ENCODE measurements around the gene ALKBH4. TPM values are rescaled to one million over a fixed set of nuclear protein-coding genes. Genes with fewer than 3 reads are reported as not detected.

Gene ALKBH4
- total RNA-seq, 1 experiment from 2014 or later, result 8.5 TPM

DNA sequence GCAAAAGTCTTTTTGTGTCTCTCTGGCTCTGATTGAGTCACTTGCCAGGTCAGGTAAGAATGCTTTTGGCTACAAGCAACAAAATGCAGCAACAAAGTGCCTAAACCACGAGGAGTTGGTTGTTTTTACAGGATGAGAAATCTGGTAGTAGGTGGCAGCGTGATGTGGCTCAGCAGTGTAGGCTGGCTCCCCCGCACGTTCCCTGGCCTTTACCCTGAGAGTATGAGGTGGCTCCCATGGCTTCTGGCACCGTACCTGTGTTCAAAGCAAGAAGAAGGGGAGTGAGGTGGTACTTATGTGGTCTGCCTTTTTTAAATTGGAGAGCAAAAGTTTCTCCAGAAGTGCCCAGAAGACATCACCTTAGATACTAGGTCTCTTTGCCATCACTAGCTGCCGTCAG is 56.8 kb downstream of the ALKBH4 start:
- no peak for DNase-seq (ENCODE audit: extremely low read depth, low read depth)

Other genes with a start within 250 kb of the ALKBH4 start
- 3.2 and 3.3 TPM in 2 replicates for gene SH2B2, start 178.0 kb downstream of the ALKBH4 start, total RNA-seq (2014; rRNA removed; shearing (Covaris generic))
- not detected in 2 replicates for gene SPDYE6, start 108.4 kb downstream of the ALKBH4 start, total RNA-seq (2014; rRNA removed; shearing (Covaris generic))
- gene PRKRIP1, start 68.5 kb downstream of the ALKBH4 start, total RNA-seq (2014; rRNA removed; shearing (Covaris generic)), result 14.6 and 17.4 TPM in 2 replicates
- 3.6 and 5.1 TPM in 2 replicates for gene ORAI2, start 31.3 kb downstream of the ALKBH4 start, total RNA-seq (2014; rRNA removed; shearing (Covaris generic))
- 25.2 and 28.4 TPM in 2 replicates for gene LRWD1, start 121 bp upstream of the ALKBH4 start, total RNA-seq (2014; rRNA removed; shearing (Covaris generic))
- 42.4 and 43.0 TPM in 2 replicates for gene POLR2J, start 14.1 kb upstream of the ALKBH4 start, total RNA-seq (2014; rRNA removed; shearing (Covaris generic))
- 2.7 and 3.3 TPM in 2 replicates for gene RASA4B, start 52.9 kb upstream of the ALKBH4 start, total RNA-seq (2014; rRNA removed; shearing (Covaris generic))
- 5.0 and 11.7 TPM in 2 replicates for gene UPK3BL2, start 78.8 kb upstream of the ALKBH4 start, total RNA-seq (2014; rRNA removed; shearing (Covaris generic))
- gene SPDYE2, start 86.4 kb upstream of the ALKBH4 start, total RNA-seq (2014; rRNA removed; shearing (Covaris generic)), result not detected in 2 replicates
- 14.8 and 21.3 TPM in 2 replicates for gene POLR2J3, start 107.7 kb upstream of the ALKBH4 start, total RNA-seq (2014; rRNA removed; shearing (Covaris generic))
- 2.1 and 4.7 TPM in 2 replicates for gene RASA4, start 151.9 kb upstream of the ALKBH4 start, total RNA-seq (2014; rRNA removed; shearing (Covaris generic))
- 22.8 and 31.2 TPM in 2 replicates for gene UPK3BL1, start 177.9 kb upstream of the ALKBH4 start, total RNA-seq (2014; rRNA removed; shearing (Covaris generic))
- gene SPDYE2B, start 185.5 kb upstream of the ALKBH4 start, total RNA-seq (2014; rRNA removed; shearing (Covaris generic)), result not detected in 2 replicates
- 3.2 and 3.8 TPM in 2 replicates for gene POLR2J2, start 206.8 kb upstream of the ALKBH4 start, total RNA-seq (2014; rRNA removed; shearing (Covaris generic))